Activated CD4-positive, alpha-beta T cell treated with anti-CD3 and anti-CD28 coated beads for 48 hours (primary cell): Measurements from ENCODE around the gene SP2.
A peak's percentile ranks its signal among the peaks of the same experiment; 100 is the strongest.

Source experiments
- DNase-seq: peaks from one replicate; pipeline ENCODE4 v3.0.0-alpha.2; 2020

Gene SP2

GRCh38 chr17:47871048-47871447, 25.0 kb upstream of the SP2 start:
- no peak for DNase-seq

- DNase-seq: no peak
These were observed 23.9 kb upstream of the SP2 start for GRCh38 chr17:47872019-47872650.

- DNase-seq: no peak
These were observed 23.3 kb upstream of the SP2 start for GRCh38 chr17:47872651-47873161.

GRCh38 chr17:47873200-47874090, 22.6 kb upstream of the SP2 start:
- no peak for DNase-seq

- DNase-seq: no peak
These were observed 20.7 kb upstream of the SP2 start for GRCh38 chr17:47875011-47875985.

GRCh38 chr17:47877368-47878034, 18.5 kb upstream of the SP2 start:
- no peak for DNase-seq

GRCh38 chr17:47878203-47879027, 17.6 kb upstream of the SP2 start:
- no peak for DNase-seq

- peak; percentile 14 for DNase-seq
These were observed 16.9 kb upstream of the SP2 start for GRCh38 chr17:47879028-47879585.

GRCh38 chr17:47879776-47880454, 16.1 kb upstream of the SP2 start:
- DNase-seq: no peak

- no peak for DNase-seq
These were observed 13.8 kb upstream of the SP2 start for GRCh38 chr17:47882247-47882646.

- DNase-seq: no peak
These were observed 13.1 kb upstream of the SP2 start for GRCh38 chr17:47882695-47883588.

GRCh38 chr17:47883589-47884426, 12.2 kb upstream of the SP2 start:
- no peak for DNase-seq

GRCh38 chr17:47884427-47884740, 11.7 kb upstream of the SP2 start:
- DNase-seq: no peak

- no peak for DNase-seq
These were observed 10.9 kb upstream of the SP2 start for GRCh38 chr17:47884905-47885730.

GRCh38 chr17:47888293-47888692, 7.7 kb upstream of the SP2 start:
- no peak for DNase-seq

GRCh38 chr17:47889734-47890529, 6.1 kb upstream of the SP2 start:
- peak; percentile 95 for DNase-seq
